GM19452 (cell line): ENCODE results near the gene ZNF12.
"Not testable (repeated sequence)": the region's sequence is repeated elsewhere in the genome, so short reads cannot be mapped to it uniquely, and the experiment has no call there.

Source experiments
- ATAC-seq: cut with Tn5 transposase; IDR thresholded peaks from one replicate; pipeline ENCODE4 v1.9.1; 2021; ENCODE audit not compliant: unreplicated experiment

Gene ZNF12

GRCh38 chr7:6700793-6701192 lies 6.0 kb downstream of the ZNF12 start:
- no peak for ATAC-seq

DNA sequence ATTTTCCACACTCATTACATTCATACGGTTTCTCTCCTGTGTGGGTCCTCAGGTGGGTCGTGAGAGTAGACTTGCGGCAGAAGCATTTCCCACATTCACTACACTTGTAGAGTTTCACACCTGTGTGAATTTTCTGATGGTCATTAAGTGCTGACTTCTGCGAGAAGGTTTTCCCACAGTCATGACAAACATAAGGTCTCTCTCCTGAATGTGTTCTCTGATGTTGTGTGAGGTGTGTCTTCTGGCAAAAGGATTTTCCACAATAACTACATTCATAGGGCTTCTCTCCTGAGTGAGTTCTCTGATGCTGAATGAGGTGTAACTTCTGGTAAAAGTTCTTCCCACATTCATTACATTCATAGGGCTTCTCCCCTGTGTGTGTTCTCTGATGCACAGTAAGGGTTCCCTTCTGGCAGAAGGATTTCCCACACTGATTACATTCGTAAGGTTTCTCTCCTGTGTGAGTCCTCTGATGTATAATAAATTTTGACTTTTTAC lies 15.1 kb downstream of the ZNF12 start:
- ATAC-seq, result no peak

DNA sequence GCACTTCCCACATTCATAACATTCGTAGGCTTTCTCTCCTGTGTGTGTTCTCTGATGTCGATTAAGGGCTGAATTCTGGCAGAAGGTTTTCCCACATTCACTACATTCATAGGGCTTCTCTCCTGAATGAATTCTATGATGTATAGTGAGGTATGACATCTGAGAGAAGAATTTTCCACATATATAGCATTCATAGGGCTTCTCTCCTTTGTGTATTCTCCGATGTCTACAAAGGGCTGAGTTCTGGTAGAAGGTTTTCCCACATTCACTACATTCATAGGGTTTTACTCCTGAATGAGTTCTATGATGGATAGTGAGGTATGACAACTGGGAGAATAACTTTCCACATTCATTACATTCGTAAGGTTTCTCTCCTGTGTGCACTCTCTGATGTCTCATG lies 15.6 kb downstream of the ZNF12 start:
- ATAC-seq, result no peak

DNA sequence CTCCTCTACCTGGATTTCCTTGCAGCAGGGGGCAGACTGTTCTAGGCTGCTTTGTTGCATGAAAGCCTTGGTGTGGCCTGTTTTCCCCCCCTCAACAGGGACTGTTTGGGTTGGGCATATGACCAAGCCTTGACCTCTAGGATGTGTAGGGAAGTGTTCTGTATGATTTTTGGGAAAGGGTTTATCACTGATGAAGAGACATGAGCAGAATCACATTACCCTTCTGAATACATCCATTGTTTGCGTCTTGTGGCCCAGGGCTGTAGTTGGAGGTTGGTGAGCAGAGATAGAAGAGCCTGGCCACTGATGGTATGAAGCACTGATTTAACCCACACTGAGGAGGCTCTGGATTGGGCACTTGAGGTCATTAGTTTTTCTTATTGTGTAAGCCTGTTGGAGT lies 26.6 kb downstream of the ZNF12 start:
- ATAC-seq, result no peak

GRCh38 chr7:6675807-6676405 lies 30.8 kb downstream of the ZNF12 start:
- ATAC-seq, result no peak

GRCh38 chr7:6670851-6671250 lies 35.9 kb downstream of the ZNF12 start:
- not testable (repeated sequence) for ATAC-seq

GRCh38 chr7:6658618-6659345 lies 48.0 kb downstream of the ZNF12 start:
- ATAC-seq, result no peak

GRCh38 chr7:6656413-6656812 lies 50.3 kb downstream of the ZNF12 start:
- no peak for ATAC-seq

DNA sequence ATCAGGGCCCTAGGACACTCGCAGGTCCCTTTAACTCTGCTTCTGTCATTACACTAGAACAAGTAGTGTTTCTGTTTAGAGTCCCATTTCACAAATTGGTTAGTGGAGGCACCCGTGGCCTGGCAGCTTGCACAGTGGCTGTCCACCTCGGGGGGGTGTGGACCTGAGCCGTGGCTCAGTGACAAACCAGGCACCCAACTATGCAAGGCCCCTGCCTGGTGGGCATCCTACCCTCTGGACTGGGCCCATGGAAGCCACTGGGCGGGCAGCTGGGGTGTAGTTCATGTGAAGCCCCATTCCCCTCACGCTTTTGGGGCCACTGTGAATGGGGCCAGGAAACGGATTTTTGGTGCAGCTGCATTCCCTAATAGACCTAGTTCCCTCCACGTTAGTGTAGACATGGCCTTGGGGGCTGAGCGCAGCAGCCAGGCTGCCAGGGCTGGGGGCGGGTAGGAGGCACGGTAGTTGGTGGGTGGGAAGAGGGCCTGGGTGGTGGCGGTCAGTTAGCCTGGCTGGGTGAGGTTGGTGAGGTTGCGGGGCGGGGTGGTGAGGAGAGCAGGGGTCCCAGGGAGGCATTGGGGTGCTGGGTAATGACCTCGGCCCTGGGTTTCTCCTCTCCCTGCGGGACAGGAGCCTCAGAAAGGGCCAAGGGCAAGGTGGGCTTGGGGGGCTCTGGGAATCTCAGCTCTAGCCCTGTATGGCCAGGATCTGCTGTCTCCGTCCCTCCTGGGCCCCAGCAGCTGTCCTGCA lies 50.9 kb downstream of the ZNF12 start:
- no peak for ATAC-seq

GRCh38 chr7:6654842-6655610 lies 51.7 kb downstream of the ZNF12 start:
- no peak for ATAC-seq

GRCh38 chr7:6654113-6654841 lies 52.5 kb downstream of the ZNF12 start:
- ATAC-seq, result no peak

- ATAC-seq, result no peak
Measured at GRCh38 chr7:6653071-6654003, 53.4 kb downstream of the ZNF12 start.

- no peak for ATAC-seq
Measured at GRCh38 chr7:6652446-6653011, 54.2 kb downstream of the ZNF12 start.

DNA sequence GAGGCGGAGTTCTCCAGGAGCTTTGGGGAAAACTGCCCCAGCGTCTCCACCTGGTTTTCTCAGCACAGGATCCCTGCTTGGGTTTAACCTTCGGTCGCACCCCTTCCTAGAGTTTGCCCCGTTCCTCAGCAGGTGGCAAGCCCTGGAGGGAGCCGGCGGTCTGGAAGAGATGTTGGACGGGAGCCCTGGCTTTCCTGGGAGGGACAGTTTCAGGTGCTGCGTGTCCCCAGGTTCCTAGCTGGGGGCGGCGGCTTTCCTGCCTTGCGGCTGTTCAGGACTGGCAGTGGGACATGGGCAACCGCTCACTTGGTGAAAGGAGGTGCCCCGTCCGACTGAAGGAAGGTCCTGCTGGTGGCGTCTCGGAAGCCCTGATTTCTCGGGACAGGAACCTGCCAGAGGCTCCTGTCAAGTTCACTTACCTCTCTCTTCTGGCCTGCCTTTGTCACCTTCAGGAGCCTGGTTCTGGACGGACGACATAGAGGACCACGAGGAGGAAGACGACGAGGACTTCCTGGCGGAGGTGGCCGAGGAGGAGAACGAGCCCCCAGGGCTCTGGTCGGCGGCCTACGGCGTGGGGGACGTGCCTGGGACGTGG lies 54.8 kb downstream of the ZNF12 start:
- no peak for ATAC-seq

- no peak for ATAC-seq
Measured at GRCh38 chr7:6650521-6651011, 56.2 kb downstream of the ZNF12 start.

DNA sequence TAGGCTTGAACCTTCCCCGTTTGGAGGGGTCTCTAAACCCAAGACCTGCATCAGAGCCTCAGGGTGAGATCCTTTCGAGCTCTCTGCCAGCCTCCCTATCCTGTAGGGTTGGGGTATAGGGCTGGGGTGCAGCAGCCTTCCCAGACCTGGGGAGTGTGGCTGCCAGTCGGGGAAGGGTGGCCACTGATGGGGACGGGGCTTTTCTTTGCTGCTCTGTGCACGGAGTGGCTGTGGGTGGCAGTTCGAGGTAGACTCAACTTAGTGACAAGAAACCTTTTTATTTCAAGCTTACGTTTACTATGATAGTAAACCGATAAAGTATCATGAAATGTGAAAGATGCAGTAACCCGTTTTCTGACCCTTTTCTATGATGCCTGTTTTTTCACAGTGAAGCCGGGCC lies 56.7 kb downstream of the ZNF12 start:
- no peak for ATAC-seq

DNA sequence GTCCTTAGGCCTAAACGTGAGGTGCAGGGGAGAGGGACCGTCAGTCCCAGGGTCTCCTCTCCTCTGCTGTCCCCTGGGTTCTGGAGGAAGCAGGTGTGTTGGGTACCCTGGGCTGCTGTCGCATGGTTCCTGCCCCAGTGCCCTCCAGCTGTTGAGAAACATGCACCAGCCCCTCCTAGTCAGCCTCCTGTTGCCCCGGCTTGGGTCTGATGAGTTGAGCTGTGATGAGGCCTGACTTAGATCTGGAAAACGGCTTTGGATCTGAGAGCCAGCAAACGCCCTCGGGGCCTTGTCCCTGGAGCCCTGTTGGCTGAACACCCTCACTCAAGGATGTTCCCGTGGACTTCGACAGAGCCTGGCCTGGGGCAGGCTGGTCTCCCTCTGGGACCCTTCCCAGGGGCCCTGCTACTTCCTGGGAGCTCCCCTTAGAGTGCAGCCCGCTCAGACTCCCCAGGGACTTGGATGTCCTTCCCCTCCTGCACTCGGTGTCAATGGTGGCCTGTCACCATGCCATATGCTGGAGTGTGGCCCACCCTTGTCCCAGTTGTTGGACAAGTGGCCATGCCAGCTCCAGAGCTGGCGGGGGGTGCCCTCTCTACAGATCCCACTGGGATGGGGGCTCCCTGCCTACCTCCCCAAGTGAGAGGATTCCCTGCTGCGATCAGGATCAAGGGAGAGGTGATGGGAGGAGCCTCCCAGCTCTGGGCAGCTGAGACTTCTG lies 57.3 kb downstream of the ZNF12 start:
- ATAC-seq, result no peak

- ATAC-seq, result no peak
Measured at GRCh38 chr7:6648815-6649104, 58.0 kb downstream of the ZNF12 start.
